MM.1S (cell line): Measurements from ENCODE around the gene DNAJB8.

Experiments
- CTCF ChIP-seq: fragments of 300-600 bp; sonication (generic); IDR thresholded peaks from 2 replicates; pipeline ENCODE4 v1.5.1; 2016; ENCODE audit warnings: antibody characterized with exemption, low read length, mixed read lengths
- EZH2 ChIP-seq: fragments of 300-600 bp; sonication (generic); optimal IDR thresholded peaks from 2 replicates; pipeline ENCODE3; 2017; ENCODE audit warnings: low read depth, mild to moderate bottlenecking, antibody characterized with exemption, low read length, mixed read lengths

GRCh38 chr3:128458746-128459460 is 7.8 kb downstream of the DNAJB8 start:
- no peak for TF ChIP-seq CTCF
- no peak for TF ChIP-seq EZH2
